Hippocampal formation (tissue), 2 donors: Measurements from ENCODE around the gene ARHGAP26.

ENCODE experiments used
- DNase-seq, 2 donors: peaks; one replicate each; lab custom pipeline; 2025; lab: John Stamatoyannopoulos, UW

The ARHGAP26 gene

GRCh38 chr5:142847898-142848790 lies 78.0 kb downstream of the ARHGAP26 start:
- DNase-seq: no peak

GRCh38 chr5:142849466-142849865 lies 79.3 kb downstream of the ARHGAP26 start:
- no peak for DNase-seq

DNA sequence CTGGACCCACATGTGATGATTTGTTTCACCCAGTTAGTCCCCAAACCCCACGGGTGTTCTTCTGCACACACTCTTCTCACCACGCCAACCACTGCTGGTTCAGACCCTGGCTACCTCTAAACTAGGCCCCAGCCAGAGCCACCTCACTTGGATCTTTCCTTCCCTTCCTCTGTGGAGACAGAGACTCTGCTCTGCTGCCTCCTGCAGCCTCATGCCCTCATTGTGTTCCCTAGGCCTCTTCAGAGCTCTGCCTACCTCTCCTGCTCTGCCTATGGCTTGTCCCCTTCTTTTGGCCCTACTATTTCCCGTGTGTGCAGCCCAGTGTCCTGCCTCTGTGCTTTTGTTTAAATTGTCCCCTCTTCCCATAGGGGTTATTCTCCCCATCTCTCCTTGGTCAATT lies 79.7 kb downstream of the ARHGAP26 start:
- DNase-seq: no peak

DNA sequence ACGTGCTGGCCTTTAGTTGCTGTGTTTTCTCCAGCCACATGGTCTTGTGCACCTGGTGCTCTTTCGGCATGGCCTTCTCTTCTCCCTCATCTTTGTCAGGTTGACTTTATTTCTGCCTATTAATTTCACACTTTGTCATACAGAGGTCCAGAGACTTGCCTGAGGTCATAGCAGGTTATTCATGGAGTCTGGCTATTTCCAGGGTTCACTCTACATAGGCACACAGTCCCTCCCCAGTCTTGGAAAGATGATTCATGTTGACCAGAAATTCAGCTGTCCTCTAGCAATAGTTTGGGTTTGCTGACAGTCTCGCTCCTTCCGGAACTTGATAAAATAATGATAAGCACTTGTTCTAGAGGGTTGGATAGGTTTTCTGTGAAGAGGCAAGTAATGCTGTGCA lies 81.6 kb downstream of the ARHGAP26 start:
- no peak for DNase-seq

DNA sequence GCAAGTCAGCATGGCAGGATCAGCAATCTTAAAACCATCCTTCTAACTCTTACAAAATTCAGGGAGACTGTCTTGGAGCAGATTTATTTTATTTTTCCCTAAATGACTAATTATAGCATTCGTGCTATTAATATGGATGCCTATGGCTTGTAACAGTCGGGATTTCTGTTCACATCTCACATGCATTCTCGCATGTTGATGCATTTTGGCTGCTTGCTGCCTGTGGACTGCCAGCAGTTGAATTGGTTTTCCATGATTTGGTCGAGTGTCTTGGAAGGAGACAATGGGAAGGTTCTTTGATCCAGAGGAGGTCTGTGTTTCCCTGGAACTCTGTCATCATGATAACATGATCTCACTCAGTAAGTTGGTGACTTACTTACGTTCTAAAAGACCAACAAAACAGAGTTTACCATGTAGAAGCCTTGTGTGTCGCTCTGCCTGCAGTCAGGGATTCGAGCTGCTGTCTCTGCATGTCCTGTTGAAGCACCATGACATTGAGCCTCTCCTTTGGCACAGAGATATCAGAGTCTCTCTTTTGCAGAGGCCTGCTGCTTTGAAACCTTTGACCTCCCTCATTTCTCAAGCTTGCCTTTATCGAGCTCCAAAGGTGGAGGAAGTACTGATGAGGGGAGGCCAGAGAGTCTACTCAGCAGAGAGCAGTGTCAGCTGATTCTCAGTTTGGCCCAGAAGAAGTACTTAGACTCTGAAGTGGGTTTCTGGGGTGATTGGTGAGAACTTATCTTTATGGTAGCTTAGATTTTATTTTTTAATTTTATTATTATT lies 82.4 kb downstream of the ARHGAP26 start:
- DNase-seq: no peak

GRCh38 chr5:142853682-142854081 lies 83.5 kb downstream of the ARHGAP26 start:
- no peak for DNase-seq

GRCh38 chr5:142856269-142856782 lies 86.1 kb downstream of the ARHGAP26 start:
- DNase-seq: no peak

DNA sequence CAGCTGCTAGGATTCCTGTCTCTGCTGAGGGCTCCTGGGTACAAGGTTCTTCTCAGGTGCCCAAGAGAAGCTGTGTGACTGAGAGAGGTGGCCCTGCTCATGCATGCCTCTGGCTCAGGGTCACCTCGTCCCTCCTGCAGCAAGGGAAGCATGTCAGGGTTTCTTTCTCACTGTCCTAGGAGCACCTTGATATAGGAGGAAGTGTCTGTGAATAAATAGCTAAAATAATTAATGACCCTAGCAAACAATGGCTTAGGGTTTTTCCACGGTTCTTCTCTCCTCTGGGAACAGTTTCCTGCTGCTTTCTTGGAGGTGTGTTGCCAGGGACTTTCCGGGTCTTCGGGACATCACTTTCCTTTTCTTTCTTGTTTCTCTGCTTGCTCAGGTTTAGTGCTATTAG lies 87.2 kb downstream of the ARHGAP26 start:
- no peak for DNase-seq

DNA sequence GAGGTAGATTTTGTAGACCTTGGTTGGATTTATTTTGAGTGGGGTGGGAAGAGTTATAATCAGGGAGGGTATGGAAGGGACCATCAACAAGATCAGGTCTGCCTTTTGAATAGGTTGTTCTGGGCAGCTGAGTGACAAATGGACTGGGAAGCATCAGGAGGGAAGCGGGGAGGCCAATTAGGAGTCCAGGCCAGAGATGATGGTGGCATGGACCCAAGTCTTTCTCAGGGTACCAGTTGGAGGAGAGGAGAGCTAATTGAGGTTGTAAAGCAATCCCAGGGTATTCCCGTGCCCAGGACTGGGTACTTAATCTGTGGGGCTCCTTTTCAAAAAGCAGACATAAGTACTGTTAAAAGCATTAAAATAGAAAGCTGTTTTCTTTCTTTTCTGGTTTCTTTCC lies 88.9 kb downstream of the ARHGAP26 start:
- no peak for DNase-seq

DNA sequence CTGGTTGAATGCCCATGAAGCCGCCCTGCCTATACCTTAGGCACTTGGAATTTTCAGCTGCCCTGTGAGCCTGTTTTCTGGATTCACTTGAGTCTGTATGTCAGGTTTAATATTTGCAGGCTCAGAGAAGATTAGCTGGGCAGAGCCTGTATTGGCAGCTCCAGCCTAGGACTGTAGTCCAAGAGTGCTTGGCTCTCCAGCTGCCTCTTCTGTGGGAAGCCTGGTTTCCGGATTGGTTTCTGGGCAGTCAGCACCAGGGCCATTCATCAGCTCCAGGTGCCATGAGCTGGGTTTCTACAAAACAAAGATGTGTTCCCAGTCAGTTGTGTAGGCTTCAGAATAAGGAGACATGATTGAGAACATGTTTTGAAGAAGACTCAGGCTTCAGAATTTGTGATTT lies 90.1 kb downstream of the ARHGAP26 start:
- no peak for DNase-seq

DNA sequence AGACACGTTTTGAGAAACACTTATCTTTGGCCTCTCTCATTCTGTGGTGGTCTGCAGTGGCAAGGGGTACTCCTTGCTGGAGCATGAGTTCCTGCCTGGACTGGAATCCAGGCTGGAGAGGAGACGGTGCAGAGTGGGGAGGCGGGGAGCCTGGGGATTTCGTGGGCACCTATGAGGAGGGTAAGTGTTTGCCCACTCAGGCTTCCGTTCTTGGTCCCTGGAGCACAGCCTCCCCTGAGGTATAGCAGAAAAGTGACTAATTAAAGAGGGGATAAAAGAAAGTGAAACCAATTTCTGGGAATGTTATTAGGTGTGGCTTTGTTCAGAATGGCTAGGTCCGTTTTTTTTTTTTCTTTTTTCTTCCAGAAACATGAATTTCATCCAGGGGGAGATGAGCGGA lies 90.8 kb downstream of the ARHGAP26 start:
- DNase-seq: no peak

DNA sequence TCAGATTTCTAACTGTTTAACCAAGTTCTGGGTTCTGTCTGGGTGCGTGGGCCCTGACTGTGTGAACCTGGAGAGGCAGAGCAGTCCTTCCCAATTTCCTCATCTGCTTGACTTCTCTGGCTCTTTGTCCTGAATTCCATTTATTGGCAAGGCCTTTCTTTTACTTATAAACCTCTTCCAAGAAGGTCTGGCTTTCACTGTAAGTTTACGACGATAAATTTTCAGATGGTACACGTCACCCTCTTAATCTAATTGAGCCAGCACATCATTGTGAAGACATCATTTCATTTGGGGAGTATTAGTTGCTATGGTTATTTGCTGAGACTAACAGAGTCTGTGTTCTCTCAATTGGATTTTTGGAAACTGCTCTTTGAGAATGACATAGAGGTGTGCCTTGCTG lies 92.4 kb downstream of the ARHGAP26 start:
- no peak for DNase-seq

GRCh38 chr5:142863856-142864255 lies 93.7 kb downstream of the ARHGAP26 start:
- DNase-seq: no peak

DNA sequence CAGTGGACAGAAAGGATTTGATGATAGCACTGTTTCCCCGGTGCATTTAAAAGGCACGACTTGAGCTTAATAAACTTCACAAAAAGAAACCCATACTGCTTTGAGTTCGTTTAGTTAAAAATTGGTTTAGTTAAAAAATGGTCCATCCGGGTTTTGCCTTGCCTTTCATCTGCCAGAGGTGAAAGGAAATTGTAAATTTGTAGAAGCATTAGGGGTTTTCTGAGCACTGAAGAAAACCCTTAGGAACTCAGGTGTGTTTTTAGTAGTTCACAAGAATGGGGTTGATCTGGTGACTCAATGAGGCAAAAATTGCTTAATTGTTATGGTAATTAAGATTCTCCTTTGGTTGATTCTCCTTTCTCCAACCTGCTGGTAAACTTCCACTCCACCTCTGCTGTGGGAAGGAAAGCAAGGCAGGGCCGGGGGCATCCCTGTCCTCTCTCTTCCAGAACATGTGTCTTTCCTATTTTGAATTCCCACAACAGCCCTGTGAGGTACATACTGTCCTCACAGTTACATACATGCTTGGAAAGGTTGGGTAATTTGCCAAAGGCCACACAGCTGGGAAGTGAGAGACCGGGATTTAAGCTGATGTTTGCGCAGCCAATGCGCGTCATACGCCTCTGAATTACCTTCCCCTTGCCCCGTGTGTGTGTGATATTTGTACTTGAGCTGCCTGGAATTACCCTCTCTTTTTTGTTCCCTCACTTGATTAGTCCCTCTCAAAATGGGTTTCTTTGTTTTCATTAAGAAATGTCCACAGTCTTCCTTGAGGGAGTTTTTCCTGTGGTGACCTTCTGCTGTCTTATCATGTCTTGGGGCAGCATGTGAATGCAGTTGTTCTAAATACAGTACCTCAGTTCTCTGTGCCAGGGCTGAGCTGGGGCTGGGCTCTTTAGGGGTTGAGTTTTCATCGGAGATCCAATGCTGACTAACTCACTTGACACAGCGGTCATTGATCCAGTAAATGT lies 94.4 kb downstream of the ARHGAP26 start:
- no peak for DNase-seq

DNA sequence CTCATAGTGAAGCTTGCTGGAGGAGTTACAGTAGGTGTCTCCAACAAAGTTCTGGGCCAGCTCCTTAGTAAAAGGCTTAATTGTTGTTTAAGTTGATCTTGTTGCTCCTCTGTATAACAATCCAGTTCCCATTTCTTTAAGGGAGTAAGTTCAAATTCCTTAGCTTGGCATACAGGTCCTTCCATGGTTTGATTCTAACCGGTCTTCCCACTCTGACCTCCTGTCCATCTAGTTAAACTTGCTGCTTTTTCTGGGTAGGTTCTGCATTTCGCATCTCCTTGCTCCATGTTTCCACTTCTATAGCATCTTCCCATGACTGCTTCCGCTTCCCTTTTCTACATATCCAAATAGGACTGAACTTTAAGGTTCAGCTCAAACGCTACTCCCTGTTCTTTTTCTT lies 95.5 kb downstream of the ARHGAP26 start:
- no peak for DNase-seq

GRCh38 chr5:142866563-142867275 lies 96.5 kb downstream of the ARHGAP26 start:
- no peak for DNase-seq

DNA sequence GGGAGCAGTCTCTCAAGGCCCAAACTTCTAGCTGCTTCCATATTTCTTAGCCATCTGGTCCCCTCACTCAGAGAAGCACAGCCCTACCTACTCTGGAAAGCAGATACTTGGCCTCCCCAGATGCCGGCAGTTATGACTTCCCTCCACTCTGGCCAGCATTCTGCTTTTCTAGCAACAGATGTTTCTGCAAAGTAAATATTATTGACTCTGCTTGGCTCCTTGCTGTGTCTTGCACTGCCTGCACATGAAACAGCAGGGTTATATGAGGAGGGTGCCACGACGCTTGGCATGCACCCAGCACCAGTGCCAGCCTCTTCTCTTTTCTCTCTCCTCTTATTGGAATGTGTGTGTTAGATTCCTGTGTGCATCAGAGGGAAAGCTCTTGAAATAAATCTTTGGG lies 99.7 kb downstream of the ARHGAP26 start:
- no peak for DNase-seq

GRCh38 chr5:142870532-142871362 lies 100.6 kb downstream of the ARHGAP26 start:
- no peak for DNase-seq

DNA sequence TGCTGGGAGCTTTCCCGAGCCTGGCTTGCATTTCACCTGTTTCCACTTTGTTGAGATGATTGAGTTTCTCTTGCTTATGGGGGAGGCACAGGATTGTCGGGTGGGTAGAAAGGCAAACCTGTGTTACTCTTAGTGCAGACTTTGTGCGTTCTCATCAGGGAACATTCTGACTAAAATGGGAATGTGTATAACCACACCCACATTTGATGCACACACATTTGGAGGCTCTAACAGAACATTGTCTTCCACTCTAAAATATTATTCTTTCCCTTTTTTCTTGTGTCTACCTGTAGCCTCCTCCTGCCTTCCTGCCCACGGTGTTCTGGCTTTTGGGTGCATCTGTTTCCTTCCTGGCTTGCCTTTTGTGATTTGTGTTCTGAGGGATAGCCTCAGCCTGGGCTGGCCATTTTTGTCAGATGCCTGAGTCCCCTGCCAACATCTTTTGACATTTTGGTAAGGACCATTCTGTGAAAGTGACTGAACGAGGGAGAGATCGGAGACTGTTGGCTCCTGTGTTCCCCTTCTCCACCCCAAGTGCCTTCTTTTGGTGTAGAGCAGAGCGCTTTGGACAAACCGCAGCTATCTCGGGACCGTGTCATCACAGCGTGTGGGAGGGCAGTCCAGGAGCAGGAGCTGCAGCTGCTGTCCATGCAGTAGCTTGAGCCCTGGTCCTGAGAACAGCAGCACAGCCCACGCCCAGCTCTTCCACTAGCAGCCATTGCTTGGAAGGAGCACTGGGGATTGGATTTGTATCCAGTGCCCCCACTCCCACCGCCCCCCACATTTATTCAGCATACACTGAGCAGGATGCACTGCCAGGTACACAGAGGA lies 101.4 kb downstream of the ARHGAP26 start:
- no peak for DNase-seq
